A549 (cell line): ENCODE data around the gene SMIM7. TPM values are rescaled to one million over a fixed set of nuclear protein-coding genes. Genes with fewer than 3 reads are reported as not detected.

Experiments
- ATAC-seq, 2 experiments: fragments of 200-7000 bp in 1 of 2; fragments of >200 bp in 1 of 2; cut with Nextera tagmentation in 1 of 2; cut with Tn5 transposase in 1 of 2; 3 replicates each; pipeline versions ENCODE4 v1.8.0 to v1.9.1; 2018 to 2020; ENCODE audit warnings: mild to moderate bottlenecking in 1 of 2, moderate library complexity in 1 of 2
- CTCF ChIA-PET: fragments of 300-600 bp; sonication (Branson Sonifier 250); formaldehyde crosslinking; extraction: SDS; loops from one replicate; lab custom pipeline; 2021; ENCODE audit warnings: antibody characterized with exemption, inconsistent platforms; lab: Yijun Ruan, JAX
- POLR2A ChIA-PET: fragments of 350-600 bp; formaldehyde crosslinking; extraction: SDS; loops from one replicate; lab custom pipeline; 2021; ENCODE audit warnings: antibody characterized with exemption, inconsistent platforms; lab: Yijun Ruan, JAX
- DNase-seq, 2 experiments: peaks; one replicate each; pipeline versions ENCODE4 v3.0.0 to v3.0.0-alpha.2; 2011 to 2016; ENCODE audit warnings: low read depth in 1 of 2, low spot score in 1 of 2
- FAIRE-seq: peaks from 2 replicates; lab custom pipeline; 2011; peaks lifted over from hg19 to GRCh38; lab: Jason Lieb, UNC
- H3K27ac ChIP-seq, 2 experiments: fragments of >200 bp; sonication (Bioruptor Twin); formaldehyde crosslinking; 3 replicates each; pipeline ENCODE4 v1.5.1; 2016 to 2017
- H3K4me1 ChIP-seq: fragments of >200 bp; sonication (Bioruptor Twin); formaldehyde crosslinking; 3 replicates; pipeline ENCODE4 v1.6.1; 2016
- H3K4me2 ChIP-seq: fragments of >200 bp; sonication (Bioruptor Twin); formaldehyde crosslinking; 3 replicates; pipeline ENCODE4 v1.6.1; 2016
- H3K4me3 ChIP-seq: fragments of >200 bp; sonication (Bioruptor Twin); formaldehyde crosslinking; 3 replicates; pipeline ENCODE4 v1.5.1; 2016
- H3K9me3 ChIP-seq: fragments of >200 bp; sonication (Bioruptor Twin); formaldehyde crosslinking; 3 replicates; pipeline ENCODE4 v1.6.1; 2016
- BHLHE40 ChIP-seq: IDR thresholded peaks from 2 replicates; pipeline ENCODE4 v1.6.1; 2012; ENCODE audit warnings: low read depth, low read length, inconsistent platforms
- CBX2 ChIP-seq: fragments of 200-600 bp; sonication (generic); IDR thresholded peaks from 2 replicates; pipeline ENCODE4 v1.6.1; 2016; ENCODE audit warnings: low read depth, mild to moderate bottlenecking, borderline replicate concordance
- CEBPB ChIP-seq, 2 experiments: fragments of >200 bp in 1 of 2; sonication (Bioruptor Twin) in 1 of 2; formaldehyde crosslinking in 1 of 2; IDR thresholded peaks; 2 replicates each; pipeline ENCODE4 v1.6.1; 2012 to 2016
- CHD2 ChIP-seq: fragments of 150-350 bp; IDR thresholded peaks from 2 replicates; pipeline ENCODE4 v1.6.1; 2014; ENCODE audit warnings: low read length; ENCODE audit not compliant: partially characterized antibody
- CTCF ChIP-seq: fragments of >200 bp; sonication (Bioruptor Twin); formaldehyde crosslinking; IDR thresholded peaks from 3 replicates; pipeline ENCODE4 v1.5.1; 2016
- EP300 ChIP-seq, 2 experiments: fragments of >200 bp; sonication (Bioruptor Twin); formaldehyde crosslinking; IDR thresholded peaks; 2 replicates in 1 of 2; 3 replicates in 1 of 2; pipeline ENCODE4 v1.6.1; 2016 to 2017
- FOSB ChIP-seq: fragments of 250-450 bp; sonication (Bioruptor Pico); IDR thresholded peaks from 2 replicates; pipeline ENCODE4 v1.5.0; 2020; ENCODE audit warnings: mild to moderate bottlenecking, moderate library complexity
- GATA3 ChIP-seq: IDR thresholded peaks from 2 replicates; pipeline ENCODE4 v1.6.1; 2012; ENCODE audit warnings: borderline replicate concordance
- HEYL ChIP-seq: fragments of 250-450 bp; sonication (Bioruptor Pico); IDR thresholded peaks from 2 replicates; pipeline ENCODE4 v1.8.0; 2021; ENCODE audit warnings: mild to moderate bottlenecking, moderate library complexity
- HOXB13 ChIP-seq: fragments of 250-450 bp; sonication (Bioruptor Pico); IDR thresholded peaks from 2 replicates; pipeline ENCODE4 v1.5.0; 2020; ENCODE audit warnings: low read depth, mild to moderate bottlenecking, moderate library complexity
- JUN ChIP-seq, 2 experiments: fragments of >200 bp; sonication (Bioruptor Twin); formaldehyde crosslinking; IDR thresholded peaks; 2 replicates in 1 of 2; 3 replicates in 1 of 2; pipeline ENCODE4 v1.6.1; 2016 to 2017
- MAZ ChIP-seq: fragments of 150-350 bp; IDR thresholded peaks from 2 replicates; pipeline ENCODE4 v1.6.1; 2014; ENCODE audit warnings: antibody characterized with exemption, low read depth, low read length, borderline replicate concordance
- NPAS2 ChIP-seq: fragments of 250-450 bp; sonication (Bioruptor Pico); IDR thresholded peaks from 2 replicates; pipeline ENCODE4 v1.8.0; 2022; ENCODE audit warnings: mild to moderate bottlenecking, moderate library complexity, borderline replicate concordance
- NR3C1 ChIP-seq: fragments of >200 bp; sonication (Bioruptor Twin); formaldehyde crosslinking; IDR thresholded peaks from 3 replicates; pipeline ENCODE4 v1.6.1; 2017
- POLR2A ChIP-seq: IDR thresholded peaks from 2 replicates; pipeline ENCODE4 v1.6.1; 2012; ENCODE audit warnings: mild to moderate bottlenecking, low read length
- RARB ChIP-seq: fragments of 250-450 bp; sonication (Bioruptor Pico); IDR thresholded peaks from 2 replicates; pipeline ENCODE4 v1.8.0; 2021; ENCODE audit warnings: mild to moderate bottlenecking, moderate library complexity
- RCOR1 ChIP-seq: fragments of 150-350 bp; IDR thresholded peaks from 2 replicates; pipeline ENCODE4 v1.6.1; 2014; ENCODE audit warnings: antibody characterized with exemption, low read length, low read depth
- RFX5 ChIP-seq: fragments of 450-650 bp; IDR thresholded peaks from 2 replicates; pipeline ENCODE4 v1.7.1; 2014; ENCODE audit warnings: antibody characterized with exemption, mild to moderate bottlenecking, moderate library complexity
- RNF2 ChIP-seq: fragments of 200-600 bp; sonication (generic); IDR thresholded peaks from 2 replicates; pipeline ENCODE4 v1.6.1; 2016; ENCODE audit warnings: low read depth, mild to moderate bottlenecking, antibody characterized with exemption, moderate library complexity, borderline replicate concordance
- TFCP2L1 ChIP-seq: fragments of 250-450 bp; sonication (Bioruptor Pico); IDR thresholded peaks from 2 replicates; pipeline ENCODE4 v1.5.0; 2021; ENCODE audit warnings: mild to moderate bottlenecking
- ZNF302 ChIP-seq: fragments of 250-450 bp; sonication (Bioruptor Pico); IDR thresholded peaks from 2 replicates; pipeline ENCODE4 v1.9.0; 2021; ENCODE audit warnings: inconsistent platforms, mild to moderate bottlenecking, moderate library complexity
- ZSCAN20 ChIP-seq: fragments of 250-450 bp; sonication (Bioruptor Pico); IDR thresholded peaks from 2 replicates; pipeline ENCODE4 v1.8.0; 2022; ENCODE audit warnings: mild to moderate bottlenecking, moderate library complexity
- WGBS: methylation state at CpG from one replicate; pipeline ENCODE4 v1.1.6; 2017; ENCODE audit errors: missing lambda C conversion rate; 5-methylcytosine and 5-hydroxymethylcytosine counted together
- polyA plus RNA-seq, 4 experiments: library from polyadenylated mRNA; depleted of rRNA in 3 of 4; stranded (reverse); fragments of >200 nt; fragmentation: RNase III in 1 of 4; extraction: RNeasy Plus Mini Kit Qiagen cat#74134 plus additional on column Dnase treatment in 1 of 4; gene quantifications; 2 replicates in 3 of 4; 3 replicates in 1 of 4; pipeline ENCODE4 v1.2.3, GENCODE V29; 2011 to 2017
- TF ChIP-seq, protein P1 (sequence below): fragments of 250-450 bp; sonication (Bioruptor Pico); IDR thresholded peaks from 2 replicates; pipeline ENCODE4 v1.5.0; 2020; ENCODE audit warnings: low read depth, mild to moderate bottlenecking, moderate library complexity
- TF ChIP-seq, protein P2 (sequence below): fragments of 250-450 bp; sonication (Bioruptor Pico); IDR thresholded peaks from 2 replicates; pipeline ENCODE4 v1.5.0; 2021; ENCODE audit warnings: mild to moderate bottlenecking, moderate library complexity, borderline replicate concordance
- TF ChIP-seq, protein P3 (sequence below): IDR thresholded peaks from 2 replicates; pipeline ENCODE4 v1.6.1; 2012; ENCODE audit warnings: low read depth, borderline replicate concordance

SMIM7 gene
- polyA plus RNA-seq, 2 of the 4 experiments (the other 2 are of a cell fraction), result 74.7 to 98.8 TPM

GRCh38 chr19:16657384-16657783 is 2.6 kb downstream of the SMIM7 start:
- ChIA-PET CTCF (interaction anchor here (1.2 kb wide), 1 partner anchor 30 kb away, joined by 3 read pairs; the partner anchor contains the start of gene MED26), POLR2A (no interaction called here)
- WGBS, result 91% methylated on average over 5 of the region's 5 CpGs
- Histone ChIP-seq H3K4me3 (no peak overlapping the region), H3K4me1 (peaks cover 7% of the 10 kb centered on the region; the same call in 2 of the 3 replicates), H3K9me3 (no peaks in the 10 kb centered on the region), H3K27ac (no peak overlapping the region), H3K4me2 (no peak overlapping the region)
- FAIRE-seq (no peak), ATAC-seq (no peak), DNase-seq (no peak)
- TF ChIP-seq RNF2, result no peak
- TF ChIP-seq, protein P1, sequence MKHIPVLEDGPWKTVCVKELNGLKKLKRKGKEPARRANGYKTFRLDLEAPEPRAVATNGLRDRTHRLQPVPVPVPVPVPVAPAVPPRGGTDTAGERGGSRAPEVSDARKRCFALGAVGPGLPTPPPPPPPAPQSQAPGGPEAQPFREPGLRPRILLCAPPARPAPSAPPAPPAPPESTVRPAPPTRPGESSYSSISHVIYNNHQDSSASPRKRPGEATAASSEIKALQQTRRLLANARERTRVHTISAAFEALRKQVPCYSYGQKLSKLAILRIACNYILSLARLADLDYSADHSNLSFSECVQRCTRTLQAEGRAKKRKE (CRISPR knock-in tag), result no peak

DNA sequence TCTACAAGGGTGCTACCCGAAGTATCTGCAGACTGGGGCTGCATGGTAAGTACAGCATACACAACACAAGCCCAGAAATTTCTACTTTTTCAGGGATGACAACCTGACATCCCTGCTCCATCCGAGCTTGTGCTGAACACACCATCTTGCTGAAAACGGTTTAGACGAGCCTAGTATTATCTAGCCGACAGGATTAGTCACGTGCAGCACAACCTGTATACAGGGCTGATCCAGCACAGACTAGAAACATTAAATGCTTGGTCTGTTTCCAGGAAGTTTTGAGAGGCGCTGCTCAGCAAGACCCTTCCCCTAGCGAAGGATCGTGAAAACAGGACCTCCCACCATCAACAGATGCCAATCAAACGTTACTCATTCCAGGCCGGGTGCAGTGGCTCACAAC is 4.2 kb downstream of the SMIM7 start:
- DNase-seq, result no peak
- ChIA-PET CTCF (no interaction called here), POLR2A (no interaction called here)
- TF ChIP-seq RFX5, result no peak
- no peak for TF ChIP-seq JUN (IDR thresholded peaks at IDR 0.05)
- TF ChIP-seq NPAS2, result no peak
- TF ChIP-seq ZSCAN20 (CRISPR knock-in tag), result no peak
- no peak for TF ChIP-seq MAZ
- TF ChIP-seq RCOR1, result no peak
- TF ChIP-seq BHLHE40, result no peak
- no peak for TF ChIP-seq HEYL (CRISPR knock-in tag)
- TF ChIP-seq RARB (CRISPR knock-in tag), result no peak
- no peak for TF ChIP-seq NR3C1
- no peak for TF ChIP-seq CHD2
- TF ChIP-seq EP300 (IDR thresholded peaks at IDR 0.05), result no peak
- TF ChIP-seq TFCP2L1 (CRISPR knock-in tag), result no peak
- H3K4me2 ChIP-seq, result no peak overlapping the region
- 90% methylated on average over 10 of the region's 11 CpGs for WGBS
- peaks cover 7% of the 10 kb centered on the region; the same call in 2 of the 3 replicates for H3K4me1 ChIP-seq
- no peak overlapping the region for H3K4me3 ChIP-seq
- ATAC-seq, result no peak
- no peaks in the 10 kb centered on the region for H3K9me3 ChIP-seq
- no peak for FAIRE-seq
- no peak overlapping the region for H3K27ac ChIP-seq

- CTCF ChIA-PET, result interaction anchor here (0.6 kb wide), 1 partner anchor 1071 kb away, joined by 3 read pairs; no protein-coding TSS in a partner anchor
- H3K4me2 ChIP-seq, result no peak overlapping the region
- no peaks in the 10 kb centered on the region for H3K9me3 ChIP-seq
- FAIRE-seq (no peak), ATAC-seq (no peak), DNase-seq (no peak)
- WGBS, result 85% methylated on average over 3 of the region's 3 CpGs
- H3K4me1 ChIP-seq, result peaks cover 7% of the 10 kb centered on the region; the same call in 2 of the 3 replicates
- H3K4me3 ChIP-seq, result no peak overlapping the region
- POLR2A ChIA-PET, result interaction anchor here (0.6 kb wide), 1 partner anchor 788 kb away, joined by 3 read pairs; no protein-coding TSS in a partner anchor
- no peak for TF ChIP-seq CBX2
- no peak for TF ChIP-seq ZNF302 (CRISPR knock-in tag)
- TF ChIP-seq GATA3, result no peak
- TF ChIP-seq BHLHE40, result no peak
- TF ChIP-seq, protein P2, sequence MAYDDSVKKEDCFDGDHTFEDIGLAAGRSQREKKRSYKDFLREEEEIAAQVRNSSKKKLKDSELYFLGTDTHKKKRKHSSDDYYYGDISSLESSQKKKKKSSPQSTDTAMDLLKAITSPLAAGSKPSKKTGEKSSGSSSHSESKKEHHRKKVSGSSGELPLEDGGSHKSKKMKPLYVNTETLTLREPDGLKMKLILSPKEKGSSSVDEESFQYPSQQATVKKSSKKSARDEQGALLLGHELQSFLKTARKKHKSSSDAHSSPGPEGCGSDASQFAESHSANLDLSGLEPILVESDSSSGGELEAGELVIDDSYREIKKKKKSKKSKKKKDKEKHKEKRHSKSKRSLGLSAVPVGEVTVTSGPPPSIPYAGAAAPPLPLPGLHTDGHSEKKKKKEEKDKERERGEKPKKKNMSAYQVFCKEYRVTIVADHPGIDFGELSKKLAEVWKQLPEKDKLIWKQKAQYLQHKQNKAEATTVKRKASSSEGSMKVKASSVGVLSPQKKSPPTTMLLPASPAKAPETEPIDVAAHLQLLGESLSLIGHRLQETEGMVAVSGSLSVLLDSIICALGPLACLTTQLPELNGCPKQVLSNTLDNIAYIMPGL (CRISPR knock-in tag), result no peak
- TF ChIP-seq POLR2A, result no peak
- TF ChIP-seq FOSB (CRISPR knock-in tag), result no peak
- TF ChIP-seq CTCF, result no peak
- TF ChIP-seq EP300 (IDR thresholded peaks at IDR 0.05), result no peak
- no peak for TF ChIP-seq CEBPB (IDR thresholded peaks at IDR 0.05)
- no peak for TF ChIP-seq HOXB13 (CRISPR knock-in tag)
- TF ChIP-seq JUN (IDR thresholded peaks at IDR 0.05), result no peak
- TF ChIP-seq, protein P3, sequence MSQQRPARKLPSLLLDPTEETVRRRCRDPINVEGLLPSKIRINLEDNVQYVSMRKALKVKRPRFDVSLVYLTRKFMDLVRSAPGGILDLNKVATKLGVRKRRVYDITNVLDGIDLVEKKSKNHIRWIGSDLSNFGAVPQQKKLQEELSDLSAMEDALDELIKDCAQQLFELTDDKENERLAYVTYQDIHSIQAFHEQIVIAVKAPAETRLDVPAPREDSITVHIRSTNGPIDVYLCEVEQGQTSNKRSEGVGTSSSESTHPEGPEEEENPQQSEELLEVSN, result no peak
- H3K27ac ChIP-seq, result no peak overlapping the region
Measured at GRCh38 chr19:16654627-16655026, 5.3 kb downstream of the SMIM7 start.
